H1 (cell line): ENCODE data around the gene PLAA. TPM values are rescaled to one million over a fixed set of nuclear protein-coding genes. Genes with fewer than 3 reads are reported as not detected.

Experiments
- CTCF ChIA-PET: fragments of 300-600 bp; sonication (Branson Sonifier 250); formaldehyde crosslinking; loops from one replicate; lab custom pipeline; 2021; ENCODE audit not compliant: partially characterized antibody; lab: Charles Lee
- POLR2A ChIA-PET: fragments of 300-600 bp; sonication (Branson Sonifier 250); formaldehyde crosslinking; loops from one replicate; lab custom pipeline; 2021; ENCODE audit warnings: inconsistent platforms; ENCODE audit not compliant: partially characterized antibody; lab: Charles Lee
- DNase-seq, 2 experiments: peaks; one replicate each; pipeline versions ENCODE4 v3.0.0 to v3.0.0-alpha.2; 2010 to 2022; ENCODE audit warnings: low spot score in 2 of 2, low read depth in 1 of 2, mixed read lengths in 1 of 2
- FAIRE-seq: peaks from 2 replicates; lab custom pipeline; 2011; peaks lifted over from hg19 to GRCh38; lab: Jason Lieb, UNC
- H2AFZ ChIP-seq: 2 replicates; pipeline ENCODE4 v1.8.1; 2012; ENCODE audit warnings: low read length, inconsistent platforms
- H2AK5ac ChIP-seq: 2 replicates; pipeline ENCODE4 v1.6.1; 2013; ENCODE audit warnings: low read depth, low read length
- H2BK120ac ChIP-seq: replicated peaks from 2 replicates; pipeline ENCODE3; 2013; ENCODE audit warnings: low read depth, low read length, inconsistent platforms
- H2BK12ac ChIP-seq: 2 replicates; pipeline ENCODE4 v1.6.1; 2013; ENCODE audit warnings: low read depth, low read length
- H2BK15ac ChIP-seq: 2 replicates; pipeline ENCODE4 v1.6.1; 2013; ENCODE audit warnings: low read length
- H2BK20ac ChIP-seq: 2 replicates; pipeline ENCODE4 v1.6.1; 2013; ENCODE audit warnings: low read length
- H2BK5ac ChIP-seq: 2 replicates; pipeline ENCODE4 v1.6.1; 2013; ENCODE audit warnings: low read depth, low read length
- H3K14ac ChIP-seq: 2 replicates; pipeline ENCODE4 v1.6.1; 2013; ENCODE audit warnings: inconsistent platforms; ENCODE audit not compliant: insufficient read length
- H3K18ac ChIP-seq: 2 replicates; pipeline ENCODE4 v1.6.1; 2013; ENCODE audit warnings: low read length; ENCODE audit errors: extremely low read depth
- H3K23ac ChIP-seq: 2 replicates; pipeline ENCODE4 v1.6.1; 2013; ENCODE audit warnings: inconsistent platforms; ENCODE audit not compliant: insufficient read length
- H3K23me2 ChIP-seq: 2 replicates; pipeline ENCODE4 v1.6.1; 2013; ENCODE audit warnings: low read depth, low read length
- H3K27ac ChIP-seq: 2 replicates; pipeline ENCODE4 v1.6.1; 2011; ENCODE audit warnings: low read depth, low read length, inconsistent platforms
- H3K27me3 ChIP-seq, 4 experiments: replicated peaks in 1 of 4; 1 replicate in 1 of 4; 2 replicates in 3 of 4; pipeline versions ENCODE4 v1.6.1 to v1.8.1; 2011 to 2013; ENCODE audit warnings: low read length in 3 of 4, mild to moderate bottlenecking in 3 of 4, inconsistent platforms in 2 of 4, mixed read lengths in 2 of 4, moderate library complexity in 1 of 4; ENCODE audit not compliant: control insufficient read depth in 3 of 4, insufficient read depth in 3 of 4; ENCODE audit errors: extremely low read depth in 1 of 4
- H3K36me3 ChIP-seq, 4 experiments: 2 replicates each; pipeline versions ENCODE4 v1.6.1 to v1.8.1; 2011 to 2013; ENCODE audit warnings: mild to moderate bottlenecking in 4 of 4, low read length in 3 of 4, moderate library complexity in 2 of 4, control low read depth in 1 of 4, inconsistent platforms in 1 of 4; ENCODE audit not compliant: insufficient read depth in 4 of 4, control insufficient read depth in 2 of 4
- H3K4ac ChIP-seq: replicated peaks from 2 replicates; pipeline ENCODE3; 2013; ENCODE audit warnings: low read length, low read depth, mixed read lengths, inconsistent platforms; ENCODE audit not compliant: insufficient read length
- H3K4me1 ChIP-seq, 4 experiments: replicated peaks in 1 of 4; 1 replicate in 1 of 4; 2 replicates in 3 of 4; pipeline versions ENCODE4 v1.6.1 to v1.8.1; 2011 to 2013; ENCODE audit warnings: low read length in 3 of 4, inconsistent platforms in 2 of 4, mixed read lengths in 1 of 4; ENCODE audit not compliant: insufficient read depth in 4 of 4, control insufficient read depth in 3 of 4
- H3K4me2 ChIP-seq, 2 experiments: 2 replicates each; pipeline versions ENCODE4 v1.6.1 to v1.8.1; 2011 to 2013; ENCODE audit warnings: low read depth in 2 of 2, low read length in 2 of 2, control low read depth in 1 of 2, inconsistent platforms in 1 of 2, mild to moderate bottlenecking in 1 of 2; ENCODE audit not compliant: insufficient read depth in 1 of 2
- H3K4me3 ChIP-seq, 4 experiments: fragments of 200-600, 300-600 bp in 1 of 4; sonication (generic), shearing (Covaris generic), sonication (Bioruptor Twin) in 1 of 4; 2 replicates each; pipeline versions ENCODE4 v1.5.1 to v1.8.1; 2011 to 2016; ENCODE audit warnings: low read length in 4 of 4, low read depth in 3 of 4, control low read depth in 2 of 4, inconsistent platforms in 2 of 4, mild to moderate bottlenecking in 2 of 4, mixed read lengths in 1 of 4, moderate library complexity in 1 of 4; ENCODE audit not compliant: insufficient read depth in 2 of 4; ENCODE audit errors: extremely low read depth in 1 of 4
- H3K56ac ChIP-seq: replicated peaks from 2 replicates; pipeline ENCODE3; 2013; ENCODE audit warnings: low read depth, mild to moderate bottlenecking, mixed read lengths, low read length, inconsistent platforms; ENCODE audit not compliant: insufficient read length
- H3K79me1 ChIP-seq: 2 replicates; pipeline ENCODE4 v1.6.1; 2013; ENCODE audit warnings: low read depth, low read length, control low read depth
- H3K79me2 ChIP-seq, 2 experiments: 2 replicates each; pipeline versions ENCODE4 v1.6.1 to v1.8.1; 2012 to 2013; ENCODE audit warnings: low read length in 2 of 2, mild to moderate bottlenecking in 2 of 2, inconsistent platforms in 1 of 2; ENCODE audit not compliant: insufficient read depth in 2 of 2, control insufficient read depth in 1 of 2
- H3K9ac ChIP-seq, 4 experiments: replicated peaks in 1 of 4; 1 replicate in 1 of 4; 2 replicates in 3 of 4; pipeline versions ENCODE4 v1.6.1 to v1.8.1; 2011 to 2013; ENCODE audit warnings: low read depth in 3 of 4, low read length in 3 of 4, control low read depth in 2 of 4, mild to moderate bottlenecking in 2 of 4, moderate library complexity in 2 of 4, inconsistent platforms in 1 of 4; ENCODE audit errors: extremely low read depth in 1 of 4
- H3K9me3 ChIP-seq, 2 experiments: 2 replicates each; pipeline versions ENCODE4 v1.6.1 to v1.8.1; 2012 to 2013; ENCODE audit warnings: mild to moderate bottlenecking in 2 of 2, moderate library complexity in 2 of 2, control low read depth in 1 of 2, inconsistent platforms in 1 of 2, low read depth in 1 of 2, low read length in 1 of 2, mixed read lengths in 1 of 2; ENCODE audit not compliant: insufficient read depth in 2 of 2
- H4K20me1 ChIP-seq, 2 experiments: replicated peaks in 1 of 2; 2 replicates each; pipeline versions ENCODE3 to v1.8.1; 2011 to 2013; ENCODE audit warnings: inconsistent platforms in 2 of 2, low read length in 2 of 2, mild to moderate bottlenecking in 1 of 2; ENCODE audit not compliant: insufficient read depth in 2 of 2, control insufficient read depth in 1 of 2
- H4K5ac ChIP-seq: 2 replicates; pipeline ENCODE4 v1.6.1; 2013; ENCODE audit warnings: low read length, low read depth, mixed read lengths, inconsistent platforms; ENCODE audit not compliant: insufficient read length
- H4K8ac ChIP-seq: 2 replicates; pipeline ENCODE4 v1.8.0; 2013; ENCODE audit warnings: mild to moderate bottlenecking, moderate library complexity, low read length, inconsistent platforms; ENCODE audit not compliant: insufficient read depth; ENCODE audit errors: extremely low read depth
- H4K91ac ChIP-seq: replicated peaks from 2 replicates; pipeline ENCODE3; 2013; ENCODE audit warnings: low read length, mixed read lengths, inconsistent platforms; ENCODE audit not compliant: insufficient read length
- EP300 ChIP-seq, 2 experiments: IDR thresholded peaks; 1 replicate in 1 of 2; 2 replicates in 1 of 2; pipeline ENCODE4 v1.6.1; 2011 to 2012; ENCODE audit warnings: low read depth in 2 of 2, low read length in 2 of 2, mild to moderate bottlenecking in 2 of 2, borderline replicate concordance in 1 of 2, inconsistent platforms in 1 of 2, moderate library complexity in 1 of 2
- GABPA ChIP-seq: IDR thresholded peaks from 2 replicates; pipeline ENCODE4 v1.6.1; 2011; ENCODE audit warnings: mild to moderate bottlenecking, low read length, moderate library complexity, borderline replicate concordance; ENCODE audit not compliant: insufficient read depth
- HDAC2 ChIP-seq, 2 experiments: fragments of 300-600 bp in 1 of 2; sonication (generic) in 1 of 2; IDR thresholded peaks; 2 replicates each; pipeline ENCODE4 v1.6.1; 2011 to 2012; ENCODE audit warnings: low read depth in 2 of 2, low read length in 2 of 2, mild to moderate bottlenecking in 2 of 2, moderate library complexity in 2 of 2, borderline replicate concordance in 1 of 2, inconsistent platforms in 1 of 2
- KDM1A ChIP-seq: fragments of 200-600, 300-600 bp; sonication (generic); IDR thresholded peaks from 2 replicates; pipeline ENCODE4 v1.7.1; 2016; ENCODE audit warnings: mild to moderate bottlenecking, low read length, borderline replicate concordance
- PHF8 ChIP-seq: fragments of 200-600 bp; sonication (generic); conservative IDR thresholded peaks from 2 replicates; pipeline ENCODE4 v1.7.1; 2012; ENCODE audit warnings: low read depth, mild to moderate bottlenecking, inconsistent platforms, low read length, moderate library complexity
- POU5F1 ChIP-seq: IDR thresholded peaks from 2 replicates; pipeline ENCODE4 v1.6.1; 2011; ENCODE audit warnings: low read depth, mild to moderate bottlenecking, low read length, moderate library complexity
- RAD21 ChIP-seq, 2 experiments: IDR thresholded peaks in 1 of 2; conservative IDR thresholded peaks in 1 of 2; 2 replicates each; pipeline ENCODE4 v1.6.1; 2011; ENCODE audit warnings: low read depth in 2 of 2, low read length in 2 of 2, improper control_type of control experiment in 1 of 2, inconsistent platforms in 1 of 2, mild to moderate bottlenecking in 1 of 2, moderate library complexity in 1 of 2
- RBBP5 ChIP-seq: IDR thresholded peaks from 2 replicates; pipeline ENCODE4 v1.7.1; 2012; ENCODE audit warnings: low read depth, mild to moderate bottlenecking, inconsistent platforms, low read length, moderate library complexity, borderline replicate concordance
- SAP30 ChIP-seq: fragments of 300-600 bp; sonication (generic); IDR thresholded peaks from 2 replicates; pipeline ENCODE4 v1.7.1; 2012; ENCODE audit warnings: low read length, moderate library complexity, mild to moderate bottlenecking, inconsistent platforms; ENCODE audit not compliant: insufficient read depth, insufficient replicate concordance
- SP1 ChIP-seq: IDR thresholded peaks from 2 replicates; pipeline ENCODE4 v1.6.1; 2011; ENCODE audit warnings: low read depth, low read length
- SRF ChIP-seq: IDR thresholded peaks from 2 replicates; pipeline ENCODE4 v1.6.1; 2011; ENCODE audit warnings: mild to moderate bottlenecking, low read depth, low read length, moderate library complexity
- WGBS, 2 experiments: shearing (Covaris generic) in 1 of 2; methylation state at CpG; one replicate each; pipeline versions ENCODE4 v1.1.6 to v1.1.7; 2013 to 2015; ENCODE audit warnings: low lambda C conversion rate in 2 of 2, mixed read lengths in 2 of 2, inconsistent platforms in 1 of 2, low coverage in 1 of 2, missing lambda C conversion rate in 1 of 2; ENCODE audit not compliant: insufficient replicate concordance in 2 of 2, insufficient coverage in 1 of 2, insufficient read length in 1 of 2; ENCODE audit errors: extremely low coverage in 1 of 2, missing lambda C conversion rate in 1 of 2; 5-methylcytosine and 5-hydroxymethylcytosine counted together
- polyA plus RNA-seq, 7 experiments: library from polyadenylated mRNA; depleted of rRNA in 3 of 7; stranded (reverse) in 5 of 7; unstranded in 2 of 7; fragments of >200 nt in 5 of 7; fragments of 200-250 nt in 2 of 7; gene quantifications; 1 replicate in 5 of 7; 2 replicates in 1 of 7; 4 replicates in 1 of 7; pipeline versions ENCODE4 v1.2.1 to v1.2.3, GENCODE V29; 2011 to 2013; ENCODE audit warnings: missing spikeins in 2 of 7, mixed read lengths in 2 of 7
- total RNA-seq: library from RNA; stranded (reverse); fragmentation: NEBNext Ultra II Directional; extraction: Animal tissue kit (Norgen Biotek cat#: 25700); gene quantifications from 2 replicates; pipeline ENCODE4 v1.2.1, GENCODE V29; 2021

Gene PLAA
- total and polyA plus RNA-seq, 2 of the 8 experiments (the other 6 are each of a cell fraction or from before 2014, with no cell fraction given), result 19.2 to 64.2 TPM

DNA sequence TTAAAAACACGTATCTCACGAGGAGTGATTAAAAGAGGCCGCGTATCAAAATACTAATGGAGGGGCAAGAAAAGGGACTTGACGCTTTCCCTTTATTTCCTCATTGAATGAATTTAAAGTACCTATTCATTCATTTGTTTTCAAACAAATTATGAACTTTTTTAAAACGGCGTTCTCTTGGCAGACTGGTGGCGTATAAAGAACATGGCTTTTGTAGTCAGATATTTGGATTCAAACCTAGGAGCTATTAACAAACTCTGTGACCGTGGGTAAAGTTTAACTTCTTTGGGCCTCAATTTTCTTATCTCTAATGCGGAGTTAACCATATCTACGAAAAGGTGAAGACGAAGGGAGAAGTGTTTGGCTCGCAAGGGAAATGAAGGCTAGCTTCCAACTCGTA lies 55.3 kb downstream of the PLAA start:
- Histone ChIP-seq H3K4me2 (peak overlapping the region; percentile 64 to 76), H3K4ac (no peak overlapping the region), H3K14ac (no peak overlapping the region), H4K8ac (no peak overlapping the region), H3K27me3 (no peaks in the 10 kb centered on the region), H3K4me1 (peaks cover 0 to 3% (median 2%) of the 10 kb centered on the region in 4 experiments; a peak in 1 of 7 replicates), H2AFZ (no peak overlapping the region), H3K23ac (no peak overlapping the region), H2BK5ac (peak overlapping the region; percentile 95; the same call in 1 of the 2 replicates), H3K56ac (peak overlapping the region; percentile 5), H3K79me1 (no peaks in the 10 kb centered on the region), H3K18ac (peak overlapping the region; percentile 89; the same call in 1 of the 2 replicates), H3K9me3 (no peaks in the 10 kb centered on the region), H2BK15ac (no peak overlapping the region), H3K23me2 (peaks cover 4% of the 10 kb centered on the region), H3K27ac (peak overlapping the region; percentile 96), H2BK20ac (no peak overlapping the region), H3K9ac (peak overlapping the region; percentile 93 to 98 (median 96)), H3K79me2 (peaks cover 11 to 52% of the 10 kb centered on the region in 2 experiments), H4K5ac (no peak overlapping the region), H2BK120ac (no peak overlapping the region), H3K36me3 (peaks cover 0 to 3% (median 1%) of the 10 kb centered on the region in 4 experiments; a peak in 3 of 8 replicates), H4K20me1 (peaks cover 1% of the 10 kb centered on the region in 2 experiments), H2BK12ac (no peak overlapping the region; the same call in 1 of the 2 replicates), H2AK5ac (no peak overlapping the region), H3K4me3 (peak overlapping the region; percentile 88 to 99 (median 92)), H4K91ac (no peak overlapping the region)
- TF ChIP-seq SAP30, result no peak
- no peak for TF ChIP-seq HDAC2 (IDR thresholded peaks at IDR 0.05; ENCODE audit: borderline replicate concordance in 1 of 2, low read depth in 2 of 2, low read length in 2 of 2)
- TF ChIP-seq POU5F1, result no peak
- TF ChIP-seq PHF8, result no peak
- TF ChIP-seq SRF, result no peak
- TF ChIP-seq SP1, result no peak
- TF ChIP-seq EP300 (IDR thresholded peaks at IDR 0.05; ENCODE audit: borderline replicate concordance in 1 of 2, low read depth in 2 of 2, low read length in 2 of 2), result no peak
- TF ChIP-seq KDM1A, result no peak
- TF ChIP-seq GABPA, result no peak
- no peak for TF ChIP-seq RBBP5
- no peak for TF ChIP-seq RAD21 (IDR thresholded peaks at IDR 0.05 in 1 of 2, conservative IDR thresholded peaks at IDR 0.05 in 1 of 2; ENCODE audit: low read depth in 2 of 2, low read length in 2 of 2)
- FAIRE-seq (no peak), DNase-seq (no peak)
- POLR2A ChIA-PET, result interaction anchor here (0.5 to 5.2 kb wide), 18 partner anchors 10 to 255 kb away, joined by 3 to 39 read pairs (median 4); partner anchors contain the start of genes IFT74 and PLAA
- CTCF ChIA-PET, result interaction anchor here (0.5 to 3.0 kb wide), 11 partner anchors 17 to 195 kb away, joined by 3 to 23 read pairs (median 3); no protein-coding TSS in a partner anchor
- WGBS, 2 experiments, result 3% methylated on average over 14 of the region's 14 CpGs; no CpG with 5 or more reads in 1 of the 2 experiments
